Tibial nerve (tissue), 4 donors: Measurements from ENCODE around the gene ACOD1. TPM values are rescaled to one million over a fixed set of nuclear protein-coding genes. Genes with fewer than 3 reads are reported as not detected.

Experiments
- DNase-seq, 2 donors: peaks; one replicate each; pipeline ENCODE4 v3.0.0-alpha.2; 2019; ENCODE audit warnings: low spot score in 2 of 2
- H3K27ac ChIP-seq, 4 donors: fragments of 200-600 bp; sonication (generic) in 3 of 4; one replicate each; pipeline ENCODE4 v1.5.1; 2017 to 2019; ENCODE audit warnings: mild to moderate bottlenecking in 1 of 4
- H3K27me3 ChIP-seq, 2 donors: fragments of 200-600 bp; sonication (generic) in 1 of 2; one replicate each; pipeline versions ENCODE4 v1.5.1 to v1.6.0; 2017 to 2019
- H3K36me3 ChIP-seq, 3 donors: fragments of 200-600 bp; sonication (generic); one replicate each; pipeline ENCODE4 v1.5.1; 2018 to 2019
- H3K4me1 ChIP-seq, 4 donors: fragments of 200-600 bp; sonication (generic) in 3 of 4; one replicate each; pipeline ENCODE4 v1.5.1; 2017 to 2019
- H3K4me3 ChIP-seq, 4 donors: fragments of 200-600 bp; sonication (generic) in 3 of 4; one replicate each; pipeline ENCODE4 v1.5.1; 2017 to 2019; ENCODE audit warnings: mild to moderate bottlenecking in 1 of 4, moderate library complexity in 1 of 4
- H3K9me3 ChIP-seq, 4 donors: fragments of 200-600 bp; sonication (generic) in 3 of 4; one replicate each; pipeline ENCODE4 v1.5.1; 2017 to 2019
- CTCF ChIP-seq, 5 experiments: fragments of 200-600 bp in 3 of 5; fragments of 450-650 bp in 2 of 5; sonication (generic) in 3 of 5; IDR thresholded peaks; one replicate each; pipeline ENCODE4 v1.5.1; 2016 to 2019; ENCODE audit warnings: antibody characterized with exemption in 5 of 5, mild to moderate bottlenecking in 3 of 5, moderate library complexity in 2 of 5
- EP300 ChIP-seq, 2 donors: sonication (generic); formaldehyde crosslinking; IDR thresholded peaks; one replicate each; pipeline ENCODE4 v1.6.1; 2017; ENCODE audit warnings: antibody characterized with exemption in 2 of 2, mild to moderate bottlenecking in 1 of 2
- POLR2A ChIP-seq, 2 donors: fragments of 450-650 bp; IDR thresholded peaks; one replicate each; pipeline ENCODE4 v1.6.1; 2017; ENCODE audit warnings: antibody characterized with exemption in 2 of 2, mild to moderate bottlenecking in 2 of 2, moderate library complexity in 2 of 2
- WGBS, 2 donors: methylation state at CpG; one replicate each; pipeline ENCODE4 v1.1.5; 2018; 5-methylcytosine and 5-hydroxymethylcytosine counted together
- total RNA-seq, 4 donors: library from RNA; depleted of rRNA; stranded (reverse); fragments of >200 nt; gene quantifications; one replicate each; pipeline ENCODE4 v1.1.0, GENCODE V29; 2016

The ACOD1 gene
- total RNA-seq, 4 donors from 2014 or later = not detected

- H3K4me3 ChIP-seq = peak within 1 kb of the TSS; percentile 76 to 89 (median 78)
- H3K27ac ChIP-seq = peak within 1 kb of the TSS; percentile 93 to 98 (median 96)
- H3K4me1 ChIP-seq = peaks cover 0 to 30% (median 0%) of the 10 kb centered on the region in 4 donors
- H3K9me3 ChIP-seq = no peaks in the 10 kb centered on the region
- WGBS, 2 donors = 0% methylated on average over 11 to 72 of the region's 73 CpGs
- peaks cover 0 to 21% (median 0%) of the 10 kb centered on the region in 3 donors for H3K36me3 ChIP-seq
- DNase-seq = peak; percentile 80 to 86
- TF ChIP-seq POLR2A (IDR thresholded peaks at IDR 0.05) (peak; percentile 97), EP300 (IDR thresholded peaks at IDR 0.05) (peak; percentile 70 to 99), CTCF (IDR thresholded peaks at IDR 0.05) (peak in 3 of 5 experiments; percentile 21 to 67 (median 66))
- H3K27me3 ChIP-seq = no peaks in the 10 kb centered on the region
These were observed 43.7 kb downstream of the ACOD1 start, which contains the start of gene CLN5 for GRCh38 chr13:76991796-76992547. CLN5 (plus strand) TSS chr13:76992081; CDS start chr13:76992099, 18 bp downstream.

- H3K4me3 ChIP-seq = peak overlapping the region; percentile 76 to 89 (median 78)
- no peaks in the 10 kb centered on the region for H3K27me3 ChIP-seq
- peak overlapping the region; percentile 93 to 98 (median 96) for H3K27ac ChIP-seq
- 1 to 3% methylated on average over 20 of the region's 20 CpGs for WGBS, 2 donors
- DNase-seq = peak in 1 of 2 donors; percentile 42
- H3K36me3 ChIP-seq = peaks cover 0 to 26% (median 0%) of the 10 kb centered on the region in 3 donors
- TF ChIP-seq CTCF (IDR thresholded peaks at IDR 0.05) (no peak), POLR2A (IDR thresholded peaks at IDR 0.05) (no peak), EP300 (IDR thresholded peaks at IDR 0.05) (no peak)
- no peaks in the 10 kb centered on the region for H3K9me3 ChIP-seq
- H3K4me1 ChIP-seq = peaks cover 0 to 30% (median 0%) of the 10 kb centered on the region in 4 donors
These were observed 44.3 kb downstream of the ACOD1 start for GRCh38 chr13:76992548-76993001.

- Histone ChIP-seq H3K27ac (peak overlapping the region; percentile 93 to 98 (median 96)), H3K9me3 (no peaks in the 10 kb centered on the region), H3K27me3 (no peaks in the 10 kb centered on the region), H3K4me3 (peak overlapping the region; percentile 76 to 89 (median 78)), H3K36me3 (peaks cover 0 to 28% (median 0%) of the 10 kb centered on the region in 3 donors), H3K4me1 (peaks cover 0 to 30% (median 0%) of the 10 kb centered on the region in 4 donors)
- no peak for TF ChIP-seq EP300 (IDR thresholded peaks at IDR 0.05)
- no peak for TF ChIP-seq CTCF (IDR thresholded peaks at IDR 0.05)
- TF ChIP-seq POLR2A (IDR thresholded peaks at IDR 0.05) = no peak
- 17 to 18% methylated on average over 3 of the region's 3 CpGs for WGBS, 2 donors
- DNase-seq = no peak
These were observed 44.7 kb downstream of the ACOD1 start for GRCh38 chr13:76993021-76993420.

GRCh38 chr13:76993473-76993872 lies 45.2 kb downstream of the ACOD1 start:
- Histone ChIP-seq H3K27me3 (no peaks in the 10 kb centered on the region), H3K9me3 (no peaks in the 10 kb centered on the region), H3K4me3 (peak overlapping the region in 1 of 4 donors; percentile 78), H3K4me1 (peaks cover 0 to 30% (median 0%) of the 10 kb centered on the region in 4 donors), H3K27ac (peak overlapping the region; percentile 93 to 98 (median 96)), H3K36me3 (peaks cover 0 to 33% (median 0%) of the 10 kb centered on the region in 3 donors)
- TF ChIP-seq CTCF (IDR thresholded peaks at IDR 0.05) (no peak), EP300 (IDR thresholded peaks at IDR 0.05) (no peak), POLR2A (IDR thresholded peaks at IDR 0.05) (no peak)
- DNase-seq = no peak
- WGBS, 2 donors = 77 to 78% methylated on average over 5 of the region's 5 CpGs

- TF ChIP-seq CTCF (IDR thresholded peaks at IDR 0.05) (no peak), EP300 (IDR thresholded peaks at IDR 0.05) (no peak), POLR2A (IDR thresholded peaks at IDR 0.05) (no peak)
- no peak for DNase-seq
- Histone ChIP-seq H3K4me3 (no peak overlapping the region), H3K4me1 (peaks cover 0 to 31% (median 0%) of the 10 kb centered on the region in 4 donors), H3K27ac (peak overlapping the region in 2 of 4 donors; percentile 96), H3K36me3 (peaks cover 0 to 41% (median 0%) of the 10 kb centered on the region in 3 donors), H3K27me3 (no peaks in the 10 kb centered on the region), H3K9me3 (no peaks in the 10 kb centered on the region)
- WGBS, 2 donors = 89 to 92% methylated on average over 3 of the region's 3 CpGs
These were observed 46.0 kb downstream of the ACOD1 start for GRCh38 chr13:76994281-76994680.
